ENCODE results near the gene AJAP1. TPM values are rescaled to one million over a fixed set of nuclear protein-coding genes. Genes with fewer than 3 reads are reported as not detected.

The AJAP1 gene
- total and polyA plus RNA-seq, 2 experiments from 2014 or later: not detected

- no peaks in the 10 kb centered on the region for H4K20me1 ChIP-seq (replicated peaks; ENCODE audit: insufficient read depth)
- H3K9me2 ChIP-seq (ENCODE audit: insufficient read depth): no peaks in the 10 kb centered on the region
- Mint-ChIP-seq H3K36me3 (ENCODE audit: low read depth) (no peaks in the 10 kb centered on the region), H3K27ac (no peak overlapping the region), H3K27me3 (ENCODE audit: insufficient read depth, low read depth, poor library complexity) (peaks cover 4% of the 10 kb centered on the region), H3K4me1 (no peaks in the 10 kb centered on the region; the same call in 2 of the 3 replicates), H3K9me3 (no peaks in the 10 kb centered on the region; the same call in 2 of the 3 replicates), H3K4me3 (no peak overlapping the region)
- no peaks in the 10 kb centered on the region for H3K4me1 ChIP-seq (ENCODE audit: insufficient read depth)
- TF ChIP-seq, protein P1, sequence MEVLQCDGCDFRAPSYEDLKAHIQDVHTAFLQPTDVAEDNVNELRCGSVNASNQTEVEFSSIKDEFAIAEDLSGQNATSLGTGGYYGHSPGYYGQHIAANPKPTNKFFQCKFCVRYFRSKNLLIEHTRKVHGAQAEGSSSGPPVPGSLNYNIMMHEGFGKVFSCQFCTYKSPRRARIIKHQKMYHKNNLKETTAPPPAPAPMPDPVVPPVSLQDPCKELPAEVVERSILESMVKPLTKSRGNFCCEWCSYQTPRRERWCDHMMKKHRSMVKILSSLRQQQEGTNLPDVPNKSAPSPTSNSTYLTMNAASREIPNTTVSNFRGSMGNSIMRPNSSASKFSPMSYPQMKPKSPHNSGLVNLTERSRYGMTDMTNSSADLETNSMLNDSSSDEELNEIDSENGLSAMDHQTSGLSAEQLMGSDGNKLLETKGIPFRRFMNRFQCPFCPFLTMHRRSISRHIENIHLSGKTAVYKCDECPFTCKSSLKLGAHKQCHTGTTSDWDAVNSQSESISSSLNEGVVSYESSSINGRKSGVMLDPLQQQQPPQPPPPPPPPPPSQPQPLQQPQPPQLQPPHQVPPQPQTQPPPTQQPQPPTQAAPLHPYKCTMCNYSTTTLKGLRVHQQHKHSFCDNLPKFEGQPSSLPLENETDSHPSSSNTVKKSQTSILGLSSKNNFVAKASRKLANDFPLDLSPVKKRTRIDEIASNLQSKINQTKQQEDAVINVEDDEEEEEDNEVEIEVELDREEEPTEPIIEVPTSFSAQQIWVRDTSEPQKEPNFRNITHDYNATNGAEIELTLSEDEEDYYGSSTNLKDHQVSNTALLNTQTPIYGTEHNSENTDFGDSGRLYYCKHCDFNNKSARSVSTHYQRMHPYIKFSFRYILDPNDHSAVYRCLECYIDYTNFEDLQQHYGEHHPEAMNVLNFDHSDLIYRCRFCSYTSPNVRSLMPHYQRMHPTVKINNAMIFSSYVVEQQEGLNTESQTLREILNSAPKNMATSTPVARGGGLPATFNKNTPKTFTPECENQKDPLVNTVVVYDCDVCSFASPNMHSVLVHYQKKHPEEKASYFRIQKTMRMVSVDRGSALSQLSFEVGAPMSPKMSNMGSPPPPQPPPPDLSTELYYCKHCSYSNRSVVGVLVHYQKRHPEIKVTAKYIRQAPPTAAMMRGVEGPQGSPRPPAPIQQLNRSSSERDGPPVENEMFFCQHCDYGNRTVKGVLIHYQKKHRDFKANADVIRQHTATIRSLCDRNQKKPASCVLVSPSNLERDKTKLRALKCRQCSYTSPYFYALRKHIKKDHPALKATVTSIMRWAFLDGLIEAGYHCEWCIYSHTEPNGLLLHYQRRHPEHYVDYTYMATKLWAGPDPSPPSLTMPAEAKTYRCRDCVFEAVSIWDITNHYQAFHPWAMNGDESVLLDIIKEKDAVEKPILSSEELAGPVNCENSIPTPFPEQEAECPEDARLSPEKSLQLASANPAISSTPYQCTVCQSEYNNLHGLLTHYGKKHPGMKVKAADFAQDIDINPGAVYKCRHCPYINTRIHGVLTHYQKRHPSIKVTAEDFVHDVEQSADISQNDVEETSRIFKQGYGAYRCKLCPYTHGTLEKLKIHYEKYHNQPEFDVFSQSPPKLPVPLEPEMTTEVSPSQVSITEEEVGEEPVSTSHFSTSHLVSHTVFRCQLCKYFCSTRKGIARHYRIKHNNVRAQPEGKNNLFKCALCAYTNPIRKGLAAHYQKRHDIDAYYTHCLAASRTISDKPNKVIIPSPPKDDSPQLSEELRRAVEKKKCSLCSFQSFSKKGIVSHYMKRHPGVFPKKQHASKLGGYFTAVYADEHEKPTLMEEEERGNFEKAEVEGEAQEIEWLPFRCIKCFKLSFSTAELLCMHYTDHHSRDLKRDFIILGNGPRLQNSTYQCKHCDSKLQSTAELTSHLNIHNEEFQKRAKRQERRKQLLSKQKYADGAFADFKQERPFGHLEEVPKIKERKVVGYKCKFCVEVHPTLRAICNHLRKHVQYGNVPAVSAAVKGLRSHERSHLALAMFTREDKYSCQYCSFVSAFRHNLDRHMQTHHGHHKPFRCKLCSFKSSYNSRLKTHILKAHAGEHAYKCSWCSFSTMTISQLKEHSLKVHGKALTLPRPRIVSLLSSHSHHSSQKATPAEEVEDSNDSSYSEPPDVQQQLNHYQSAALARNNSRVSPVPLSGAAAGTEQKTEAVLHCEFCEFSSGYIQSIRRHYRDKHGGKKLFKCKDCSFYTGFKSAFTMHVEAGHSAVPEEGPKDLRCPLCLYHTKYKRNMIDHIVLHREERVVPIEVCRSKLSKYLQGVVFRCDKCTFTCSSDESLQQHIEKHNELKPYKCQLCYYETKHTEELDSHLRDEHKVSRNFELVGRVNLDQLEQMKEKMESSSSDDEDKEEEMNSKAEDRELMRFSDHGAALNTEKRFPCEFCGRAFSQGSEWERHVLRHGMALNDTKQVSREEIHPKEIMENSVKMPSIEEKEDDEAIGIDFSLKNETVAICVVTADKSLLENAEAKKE (CRISPR knock-in tag; IDR thresholded peaks at IDR 0.05): no peak
- TF ChIP-seq, protein P2, sequence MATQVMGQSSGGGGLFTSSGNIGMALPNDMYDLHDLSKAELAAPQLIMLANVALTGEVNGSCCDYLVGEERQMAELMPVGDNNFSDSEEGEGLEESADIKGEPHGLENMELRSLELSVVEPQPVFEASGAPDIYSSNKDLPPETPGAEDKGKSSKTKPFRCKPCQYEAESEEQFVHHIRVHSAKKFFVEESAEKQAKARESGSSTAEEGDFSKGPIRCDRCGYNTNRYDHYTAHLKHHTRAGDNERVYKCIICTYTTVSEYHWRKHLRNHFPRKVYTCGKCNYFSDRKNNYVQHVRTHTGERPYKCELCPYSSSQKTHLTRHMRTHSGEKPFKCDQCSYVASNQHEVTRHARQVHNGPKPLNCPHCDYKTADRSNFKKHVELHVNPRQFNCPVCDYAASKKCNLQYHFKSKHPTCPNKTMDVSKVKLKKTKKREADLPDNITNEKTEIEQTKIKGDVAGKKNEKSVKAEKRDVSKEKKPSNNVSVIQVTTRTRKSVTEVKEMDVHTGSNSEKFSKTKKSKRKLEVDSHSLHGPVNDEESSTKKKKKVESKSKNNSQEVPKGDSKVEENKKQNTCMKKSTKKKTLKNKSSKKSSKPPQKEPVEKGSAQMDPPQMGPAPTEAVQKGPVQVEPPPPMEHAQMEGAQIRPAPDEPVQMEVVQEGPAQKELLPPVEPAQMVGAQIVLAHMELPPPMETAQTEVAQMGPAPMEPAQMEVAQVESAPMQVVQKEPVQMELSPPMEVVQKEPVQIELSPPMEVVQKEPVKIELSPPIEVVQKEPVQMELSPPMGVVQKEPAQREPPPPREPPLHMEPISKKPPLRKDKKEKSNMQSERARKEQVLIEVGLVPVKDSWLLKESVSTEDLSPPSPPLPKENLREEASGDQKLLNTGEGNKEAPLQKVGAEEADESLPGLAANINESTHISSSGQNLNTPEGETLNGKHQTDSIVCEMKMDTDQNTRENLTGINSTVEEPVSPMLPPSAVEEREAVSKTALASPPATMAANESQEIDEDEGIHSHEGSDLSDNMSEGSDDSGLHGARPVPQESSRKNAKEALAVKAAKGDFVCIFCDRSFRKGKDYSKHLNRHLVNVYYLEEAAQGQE (IDR thresholded peaks at IDR 0.05; ENCODE audit: unreplicated experiment): no peak
- TF ChIP-seq CTCF (conservative IDR thresholded peaks at IDR 0.05; ENCODE audit: low read depth in 2 of 2): no peak
- H3K27ac ChIP-seq (ENCODE audit: low read depth): no peak overlapping the region
- no peaks in the 10 kb centered on the region for H3K27me3 ChIP-seq (ENCODE audit: insufficient read depth)
- ATAC-seq (no peak), DNase-seq (ENCODE audit: low spot score) (no peak)
- no peaks in the 10 kb centered on the region for H3F3A ChIP-seq (replicated peaks; ENCODE audit: low read depth)
- H3K4me3 ChIP-seq: no peak overlapping the region
- H3K4me2 ChIP-seq: no peak overlapping the region
- H3K36me3 ChIP-seq (ENCODE audit: insufficient read depth): no peaks in the 10 kb centered on the region; the same call in 1 of the 2 replicates
- no peak overlapping the region for H2AFZ ChIP-seq
- no peaks in the 10 kb centered on the region for H3K79me2 ChIP-seq (replicated peaks; ENCODE audit: insufficient read depth)
Observed at GRCh38 chr1:4626560-4627319, 27.7 kb upstream of the AJAP1 start.

All from GM23338 (cell line).